Esophagus muscularis mucosa (tissue), 4 donors: ENCODE measurements around the gene OR52R1.

Source experiments
- EP300 ChIP-seq: sonication (generic); formaldehyde crosslinking; IDR thresholded peaks from one replicate; pipeline ENCODE4 v1.6.1; 2017; ENCODE audit warnings: antibody characterized with exemption
- POLR2A ChIP-seq: fragments of 450-650 bp; IDR thresholded peaks from one replicate; pipeline ENCODE4 v1.6.1; 2017; ENCODE audit warnings: antibody characterized with exemption, moderate library complexity, mild to moderate bottlenecking, low read depth
- POLR2AphosphoS5 ChIP-seq, 2 donors: sonication (generic); formaldehyde crosslinking; IDR thresholded peaks; one replicate each; pipeline ENCODE4 v1.6.1; 2017; ENCODE audit warnings: antibody characterized with exemption in 2 of 2
- TF ChIP-seq, protein P1 (sequence below), 3 experiments: fragments of 200-600 bp in 2 of 3; fragments of 450-650 bp in 1 of 3; sonication (generic) in 2 of 3; IDR thresholded peaks; one replicate each; pipeline ENCODE4 v1.5.1; 2017 to 2019; ENCODE audit warnings: antibody characterized with exemption in 3 of 3, mild to moderate bottlenecking in 2 of 3, moderate library complexity in 1 of 3

DNA sequence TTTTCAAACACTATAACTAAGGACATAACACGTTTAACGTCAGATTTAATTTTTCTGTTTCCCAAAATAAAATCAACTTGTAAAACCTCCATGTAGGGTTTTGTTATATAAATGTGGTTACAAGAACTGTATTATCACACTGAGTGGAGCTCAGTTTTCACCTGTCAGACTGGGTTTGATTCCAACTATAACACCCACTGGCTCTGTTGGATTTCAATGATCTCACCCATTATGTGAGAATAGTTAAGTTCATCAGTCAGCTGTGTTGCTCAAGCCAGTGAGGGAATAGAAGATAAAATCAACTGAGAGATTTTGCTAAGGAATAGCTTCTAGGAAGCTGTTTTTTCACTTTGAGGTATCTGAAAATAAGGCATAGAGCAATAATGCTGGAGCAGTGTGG, 5.1 kb upstream of the OR52R1 start:
- TF ChIP-seq POLR2A, result no peak
- no peak for TF ChIP-seq EP300
- TF ChIP-seq, protein P1, sequence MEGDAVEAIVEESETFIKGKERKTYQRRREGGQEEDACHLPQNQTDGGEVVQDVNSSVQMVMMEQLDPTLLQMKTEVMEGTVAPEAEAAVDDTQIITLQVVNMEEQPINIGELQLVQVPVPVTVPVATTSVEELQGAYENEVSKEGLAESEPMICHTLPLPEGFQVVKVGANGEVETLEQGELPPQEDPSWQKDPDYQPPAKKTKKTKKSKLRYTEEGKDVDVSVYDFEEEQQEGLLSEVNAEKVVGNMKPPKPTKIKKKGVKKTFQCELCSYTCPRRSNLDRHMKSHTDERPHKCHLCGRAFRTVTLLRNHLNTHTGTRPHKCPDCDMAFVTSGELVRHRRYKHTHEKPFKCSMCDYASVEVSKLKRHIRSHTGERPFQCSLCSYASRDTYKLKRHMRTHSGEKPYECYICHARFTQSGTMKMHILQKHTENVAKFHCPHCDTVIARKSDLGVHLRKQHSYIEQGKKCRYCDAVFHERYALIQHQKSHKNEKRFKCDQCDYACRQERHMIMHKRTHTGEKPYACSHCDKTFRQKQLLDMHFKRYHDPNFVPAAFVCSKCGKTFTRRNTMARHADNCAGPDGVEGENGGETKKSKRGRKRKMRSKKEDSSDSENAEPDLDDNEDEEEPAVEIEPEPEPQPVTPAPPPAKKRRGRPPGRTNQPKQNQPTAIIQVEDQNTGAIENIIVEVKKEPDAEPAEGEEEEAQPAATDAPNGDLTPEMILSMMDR (IDR thresholded peaks at IDR 0.05), result no peak
- TF ChIP-seq POLR2AphosphoS5 (IDR thresholded peaks at IDR 0.05), result no peak
